Prostate gland (tissue), 2 donors: Measurements from ENCODE around the gene NSMCE1.

ENCODE experiments used
- POLR2A ChIP-seq: fragments of 450-650 bp; IDR thresholded peaks from one replicate; pipeline ENCODE4 v1.6.1; 2016; ENCODE audit warnings: antibody characterized with exemption, mild to moderate bottlenecking
- TF ChIP-seq, protein P1 (sequence below), 4 experiments: fragments of 200-600 bp in 2 of 4; fragments of 450-650 bp in 2 of 4; sonication (generic) in 2 of 4; IDR thresholded peaks; 1 replicate in 3 of 4; 2 replicates in 1 of 4; pipeline ENCODE4 v1.5.1; 2016 to 2019; ENCODE audit warnings: antibody characterized with exemption in 4 of 4, mild to moderate bottlenecking in 2 of 4, moderate library complexity in 2 of 4

DNA sequence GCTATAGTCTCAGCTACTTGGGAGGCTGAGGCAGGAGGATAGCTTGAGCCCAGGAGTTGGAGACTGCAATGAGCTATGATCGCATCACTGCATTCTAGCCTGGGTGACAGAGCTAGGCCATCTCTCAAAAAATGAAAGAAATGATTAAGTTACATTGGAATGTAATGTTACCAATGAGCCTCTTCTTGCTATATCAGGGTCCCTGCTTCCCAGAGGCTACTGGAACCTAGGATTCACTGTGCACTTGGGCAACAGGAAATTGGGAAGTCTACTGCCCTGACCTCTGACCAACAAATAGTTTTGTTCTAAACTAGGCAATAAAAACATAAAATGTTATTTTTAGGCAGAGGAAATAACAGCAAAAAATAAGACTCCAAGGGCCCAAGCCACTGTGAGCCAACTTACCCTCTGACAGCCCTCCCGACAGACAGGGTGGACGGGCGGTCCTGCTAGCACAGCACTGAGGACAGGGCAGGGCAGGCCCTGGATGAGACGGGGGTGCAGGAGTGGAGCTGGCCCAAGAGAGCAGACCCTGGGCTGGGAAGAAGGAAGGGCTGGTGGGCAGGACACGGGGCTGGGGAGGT is 27.5 kb downstream of the NSMCE1 start:
- TF ChIP-seq, protein P1, sequence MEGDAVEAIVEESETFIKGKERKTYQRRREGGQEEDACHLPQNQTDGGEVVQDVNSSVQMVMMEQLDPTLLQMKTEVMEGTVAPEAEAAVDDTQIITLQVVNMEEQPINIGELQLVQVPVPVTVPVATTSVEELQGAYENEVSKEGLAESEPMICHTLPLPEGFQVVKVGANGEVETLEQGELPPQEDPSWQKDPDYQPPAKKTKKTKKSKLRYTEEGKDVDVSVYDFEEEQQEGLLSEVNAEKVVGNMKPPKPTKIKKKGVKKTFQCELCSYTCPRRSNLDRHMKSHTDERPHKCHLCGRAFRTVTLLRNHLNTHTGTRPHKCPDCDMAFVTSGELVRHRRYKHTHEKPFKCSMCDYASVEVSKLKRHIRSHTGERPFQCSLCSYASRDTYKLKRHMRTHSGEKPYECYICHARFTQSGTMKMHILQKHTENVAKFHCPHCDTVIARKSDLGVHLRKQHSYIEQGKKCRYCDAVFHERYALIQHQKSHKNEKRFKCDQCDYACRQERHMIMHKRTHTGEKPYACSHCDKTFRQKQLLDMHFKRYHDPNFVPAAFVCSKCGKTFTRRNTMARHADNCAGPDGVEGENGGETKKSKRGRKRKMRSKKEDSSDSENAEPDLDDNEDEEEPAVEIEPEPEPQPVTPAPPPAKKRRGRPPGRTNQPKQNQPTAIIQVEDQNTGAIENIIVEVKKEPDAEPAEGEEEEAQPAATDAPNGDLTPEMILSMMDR (IDR thresholded peaks at IDR 0.05): no peak
- TF ChIP-seq POLR2A: no peak
